Spleen (tissue), 7 donors: Measurements from ENCODE around the gene RHOB.

Experiments used
- POLR2AphosphoS5 ChIP-seq, 3 donors: sonication (generic); formaldehyde crosslinking; IDR thresholded peaks; one replicate each; pipeline ENCODE4 v1.5.1; 2017; ENCODE audit warnings: antibody characterized with exemption in 3 of 3
- TF ChIP-seq, protein P1 (sequence below), 11 experiments: fragments of 200-600 bp in 7 of 11; fragments of 450-650 bp in 4 of 11; sonication (generic) in 4 of 11; IDR thresholded peaks in 8 of 11; conservative IDR thresholded peaks in 3 of 11; 1 replicate in 7 of 11; 2 replicates in 4 of 11; pipeline versions ENCODE4 v1.4.0 to v1.8.0; 2016 to 2021; ENCODE audit warnings: antibody characterized with exemption in 11 of 11, inconsistent platforms in 4 of 11, mild to moderate bottlenecking in 1 of 11
- donor health status: DM: no; HTN: no; CAD: no; lungs with moderate emphysema.
- donor health status: DM: no; HTN: no; CAD: no.
- donor health status: DM: no; HTN: no; CAD: no.

DNA sequence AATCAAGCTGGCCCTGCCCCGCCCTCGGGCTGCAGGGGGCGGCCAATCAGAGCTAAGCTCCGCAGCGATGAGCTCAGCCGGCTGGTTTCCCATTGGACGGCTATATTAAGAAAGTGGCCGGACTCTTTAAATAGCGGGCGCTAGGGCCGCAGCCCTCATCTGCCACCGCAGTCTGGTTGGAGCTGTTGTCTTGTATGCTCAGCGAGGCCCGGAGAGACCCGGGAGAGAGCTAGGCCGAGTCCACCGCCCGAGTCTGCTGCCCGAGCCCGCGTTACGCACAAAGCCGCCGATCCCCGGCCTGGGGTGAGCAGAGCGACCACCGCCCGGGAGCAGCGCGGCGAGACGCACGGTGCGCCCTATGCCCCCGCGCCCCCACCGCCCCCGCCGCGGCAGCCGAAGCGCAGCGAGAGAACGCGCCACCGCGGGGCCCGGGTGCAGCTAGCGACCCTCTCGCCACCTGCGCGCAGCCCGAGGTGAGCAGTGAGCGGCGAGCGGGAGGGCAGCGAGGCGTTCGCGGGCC is at the start of gene RHOB:
- TF ChIP-seq, protein P1, sequence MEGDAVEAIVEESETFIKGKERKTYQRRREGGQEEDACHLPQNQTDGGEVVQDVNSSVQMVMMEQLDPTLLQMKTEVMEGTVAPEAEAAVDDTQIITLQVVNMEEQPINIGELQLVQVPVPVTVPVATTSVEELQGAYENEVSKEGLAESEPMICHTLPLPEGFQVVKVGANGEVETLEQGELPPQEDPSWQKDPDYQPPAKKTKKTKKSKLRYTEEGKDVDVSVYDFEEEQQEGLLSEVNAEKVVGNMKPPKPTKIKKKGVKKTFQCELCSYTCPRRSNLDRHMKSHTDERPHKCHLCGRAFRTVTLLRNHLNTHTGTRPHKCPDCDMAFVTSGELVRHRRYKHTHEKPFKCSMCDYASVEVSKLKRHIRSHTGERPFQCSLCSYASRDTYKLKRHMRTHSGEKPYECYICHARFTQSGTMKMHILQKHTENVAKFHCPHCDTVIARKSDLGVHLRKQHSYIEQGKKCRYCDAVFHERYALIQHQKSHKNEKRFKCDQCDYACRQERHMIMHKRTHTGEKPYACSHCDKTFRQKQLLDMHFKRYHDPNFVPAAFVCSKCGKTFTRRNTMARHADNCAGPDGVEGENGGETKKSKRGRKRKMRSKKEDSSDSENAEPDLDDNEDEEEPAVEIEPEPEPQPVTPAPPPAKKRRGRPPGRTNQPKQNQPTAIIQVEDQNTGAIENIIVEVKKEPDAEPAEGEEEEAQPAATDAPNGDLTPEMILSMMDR (IDR thresholded peaks at IDR 0.05 in 8 of 11, conservative IDR thresholded peaks at IDR 0.05 in 3 of 11): peak in 3 of 11 experiments; percentile 12 to 38 (median 31)
- TF ChIP-seq POLR2AphosphoS5 (IDR thresholded peaks at IDR 0.05): peak; percentile 98 to 100 (median 99)
